Daoy (cell line): ENCODE measurements around the gene GREM2. TPM values are rescaled to one million over a fixed set of nuclear protein-coding genes. Genes with fewer than 3 reads are reported as not detected.

ENCODE experiments used
- DNase-seq: peaks from one replicate; pipeline ENCODE4 v3.0.0-alpha.2; 2015; ENCODE audit warnings: low read depth
- total RNA-seq: library from RNA; depleted of rRNA; stranded (reverse); fragments of >200 nt; shearing (Covaris generic); gene quantifications from 2 replicates; pipeline ENCODE4 v1.2.3, GENCODE V29; 2014

The GREM2 gene
- total RNA-seq, 1 experiment from 2014 or later = not detected

DNA sequence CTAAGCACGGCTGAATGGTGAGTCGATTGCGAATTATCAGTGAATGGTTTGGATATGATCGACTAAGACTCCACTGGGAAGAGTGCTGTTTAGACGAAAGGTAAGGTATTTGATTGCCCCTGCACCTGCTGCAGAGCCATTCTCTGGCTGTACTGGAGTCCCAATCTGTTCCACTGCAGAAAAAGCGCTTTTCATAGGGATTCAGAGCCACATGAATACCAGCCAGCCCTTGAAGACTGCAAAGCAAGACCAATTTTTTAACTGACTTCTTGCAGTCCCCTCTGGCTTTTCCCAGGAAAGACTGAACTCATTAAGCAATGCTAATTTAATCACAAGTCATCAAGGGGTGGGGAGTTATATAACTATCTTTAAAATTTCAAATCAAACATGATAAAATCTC is 1.3 kb downstream of the GREM2 start:
- DNase-seq = no peak

DNA sequence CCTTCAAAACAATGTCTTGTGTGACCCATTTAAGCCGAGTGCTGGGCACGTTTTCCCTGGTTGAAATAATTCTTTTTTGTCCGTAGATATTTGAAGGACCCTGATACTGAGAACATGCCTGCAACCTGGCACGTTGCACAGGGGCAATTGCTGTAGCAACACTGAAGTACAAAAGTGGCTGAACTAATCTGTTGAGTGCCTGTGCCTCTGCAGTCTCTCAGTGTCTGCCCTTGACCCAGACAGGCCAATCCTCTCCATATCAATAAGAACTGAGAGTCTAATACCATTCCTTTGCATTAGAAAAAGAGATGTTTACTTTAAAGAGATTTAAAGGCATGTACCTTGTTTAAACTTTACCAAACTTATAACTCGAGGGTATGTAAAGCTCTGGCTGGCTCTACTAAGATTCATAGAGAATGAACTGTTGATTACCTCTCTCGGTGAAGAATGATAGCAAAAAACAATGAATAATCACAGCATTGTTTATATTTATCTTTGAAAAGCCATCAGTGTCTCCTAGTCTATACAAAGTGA is 2.4 kb downstream of the GREM2 start:
- no peak for DNase-seq

DNA sequence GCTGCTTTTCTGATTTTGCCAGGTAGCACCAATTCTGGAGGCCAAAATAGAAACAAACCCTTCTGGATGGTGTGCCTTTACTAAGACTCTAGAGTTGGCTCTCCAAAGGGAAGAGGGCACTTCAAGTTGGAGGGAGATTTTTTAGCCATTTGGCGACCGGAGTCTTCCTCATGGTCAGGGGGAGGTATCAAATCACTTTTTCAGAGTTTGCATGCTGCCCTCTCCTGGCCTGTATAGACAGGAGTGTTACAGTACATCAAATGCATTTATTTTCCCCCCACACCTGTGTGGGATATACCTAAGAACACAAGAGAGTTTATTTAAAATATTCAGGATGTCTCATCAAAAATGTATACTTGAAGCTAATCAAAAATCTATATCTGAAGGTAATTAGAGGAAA is 3.2 kb downstream of the GREM2 start:
- no peak for DNase-seq

DNA sequence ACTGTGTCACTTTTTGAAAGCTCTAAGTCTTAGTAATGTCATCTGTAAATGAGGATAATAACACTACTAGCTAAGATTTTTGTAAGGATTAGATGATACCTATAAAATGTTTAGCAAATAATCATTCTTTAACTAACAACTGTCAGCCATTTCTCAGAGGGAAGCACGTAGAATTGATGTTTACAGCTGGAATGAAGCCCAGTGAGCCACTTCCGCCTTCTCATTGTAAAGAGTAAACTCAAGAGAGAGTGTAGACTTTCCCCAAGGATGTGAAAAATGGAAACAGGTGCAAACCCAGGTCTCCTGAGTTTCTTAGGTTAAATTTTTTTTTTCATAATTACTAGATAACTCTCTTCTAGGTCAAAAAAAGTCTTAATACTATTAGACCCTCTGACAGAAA is 4.9 kb downstream of the GREM2 start:
- DNase-seq = no peak

DNA sequence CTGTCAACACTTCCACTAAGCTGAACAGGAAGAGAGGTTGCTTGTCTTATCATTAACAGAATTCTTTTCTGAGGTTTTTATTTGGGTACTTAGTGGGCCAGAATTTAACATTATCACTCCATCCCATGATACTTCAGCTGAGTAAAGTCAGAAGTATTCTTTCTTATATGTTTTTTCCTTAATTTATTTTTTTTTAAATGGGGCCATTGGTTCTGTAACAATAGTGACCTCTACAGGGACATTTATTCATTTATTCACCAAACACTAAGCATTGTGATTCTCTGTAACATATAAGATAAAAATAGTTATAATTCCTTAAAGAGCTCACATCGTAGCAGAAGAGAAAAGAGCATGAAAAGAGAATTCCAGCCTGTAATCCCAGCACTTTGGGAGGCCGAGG is 9.8 kb downstream of the GREM2 start:
- DNase-seq = no peak

DNA sequence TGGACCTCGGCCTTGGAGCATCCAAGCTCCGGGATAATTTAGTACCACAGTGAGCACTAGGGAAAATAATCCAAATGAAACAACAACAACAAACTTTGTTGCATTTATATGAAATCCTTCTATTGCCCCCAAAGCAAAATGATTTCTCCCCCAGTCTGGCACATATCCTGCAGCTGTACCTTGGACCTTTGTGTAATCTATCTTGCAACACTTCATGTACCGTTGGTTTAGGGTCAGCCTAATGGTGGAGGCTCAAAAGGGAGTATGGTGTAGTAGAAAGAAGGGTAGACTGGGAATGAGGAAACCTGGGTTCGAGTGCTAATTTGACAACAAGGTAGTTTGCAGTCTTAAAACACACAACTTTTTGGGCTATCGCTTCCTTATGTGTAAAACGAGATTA is 12.1 kb downstream of the GREM2 start:
- no peak for DNase-seq

DNA sequence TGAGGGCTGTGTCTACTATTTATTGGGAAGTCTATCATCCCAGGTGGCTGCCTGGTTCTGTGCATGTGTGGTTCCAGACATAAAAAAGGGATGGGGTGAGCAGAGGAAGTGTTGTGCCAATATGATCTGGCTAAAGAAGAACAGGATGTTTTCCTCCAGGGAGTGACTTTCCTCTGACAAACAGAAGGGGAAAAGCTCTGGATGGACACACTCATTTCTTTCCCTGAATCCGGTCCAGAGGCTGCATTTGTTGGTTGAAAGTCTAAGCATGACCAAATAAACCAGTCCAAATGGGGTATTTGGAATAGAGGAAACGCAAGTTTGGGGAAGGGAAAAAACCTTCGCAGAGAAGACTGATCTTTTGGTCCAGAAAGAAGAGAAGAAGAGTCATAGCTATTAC is 12.7 kb downstream of the GREM2 start:
- DNase-seq = no peak

DNA sequence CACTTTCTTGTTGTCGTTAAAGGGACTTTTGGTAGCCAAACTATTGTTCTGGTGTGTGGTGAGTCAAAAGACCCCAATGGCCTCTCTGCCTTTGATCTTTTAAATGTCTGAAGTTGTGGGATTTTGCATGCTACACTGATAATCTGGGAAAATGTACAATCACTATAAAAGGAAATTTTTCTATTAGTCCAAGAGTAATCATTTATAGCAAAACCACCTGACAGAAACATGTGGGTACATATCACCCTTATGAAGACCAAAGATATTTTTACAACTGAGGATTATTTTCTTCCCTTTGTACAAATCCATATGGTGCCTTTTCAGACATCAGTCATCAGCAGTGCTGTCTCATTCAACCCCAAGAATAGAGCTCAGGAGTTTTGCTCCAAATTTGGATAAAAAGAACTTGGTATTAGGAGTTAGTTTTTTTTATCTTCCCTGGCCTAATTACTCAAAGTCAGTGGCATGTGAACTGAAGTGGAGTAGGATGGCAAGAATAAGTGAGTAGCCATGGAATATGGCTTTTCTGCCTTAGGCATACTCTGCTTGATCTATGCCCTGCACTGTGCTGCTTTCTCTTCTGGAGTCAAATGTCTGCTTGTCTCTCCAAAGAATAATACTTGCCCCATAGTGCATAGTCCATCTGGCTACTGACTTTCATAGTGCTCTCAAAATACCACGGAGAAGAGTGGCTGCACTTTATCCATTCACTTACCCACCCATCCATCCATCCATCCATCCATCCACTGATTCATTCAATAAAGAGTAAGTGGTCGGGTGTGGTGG is 13.5 kb downstream of the GREM2 start:
- DNase-seq = no peak

DNA sequence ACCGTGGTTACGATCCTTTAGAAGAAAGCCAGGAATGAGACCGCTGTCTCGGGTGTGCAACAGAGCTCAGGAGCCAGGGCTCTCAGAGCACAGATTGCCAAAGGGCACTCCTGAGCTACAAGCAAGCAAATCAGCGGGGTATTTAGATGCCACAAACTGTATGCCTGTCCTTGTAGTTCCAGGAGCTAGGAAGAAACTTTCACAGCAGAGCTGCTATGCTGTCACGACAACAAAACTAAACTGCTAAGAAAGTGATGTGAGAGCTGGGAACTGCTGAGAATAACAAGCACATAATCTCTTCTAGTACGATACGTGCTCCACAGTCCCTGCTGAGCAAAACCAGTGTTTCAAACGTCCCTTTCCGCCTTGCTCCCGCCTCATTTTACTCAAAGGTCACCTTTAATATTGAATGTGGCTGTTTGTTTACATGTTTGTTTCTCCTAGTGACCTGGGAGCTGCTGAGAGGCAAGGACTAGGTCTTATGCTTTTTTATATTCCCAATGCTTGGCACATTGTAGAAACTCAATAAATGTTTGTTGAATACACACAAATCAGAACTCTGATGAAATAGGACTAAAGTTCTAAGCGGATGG is 14.7 kb downstream of the GREM2 start:
- no peak for DNase-seq

DNA sequence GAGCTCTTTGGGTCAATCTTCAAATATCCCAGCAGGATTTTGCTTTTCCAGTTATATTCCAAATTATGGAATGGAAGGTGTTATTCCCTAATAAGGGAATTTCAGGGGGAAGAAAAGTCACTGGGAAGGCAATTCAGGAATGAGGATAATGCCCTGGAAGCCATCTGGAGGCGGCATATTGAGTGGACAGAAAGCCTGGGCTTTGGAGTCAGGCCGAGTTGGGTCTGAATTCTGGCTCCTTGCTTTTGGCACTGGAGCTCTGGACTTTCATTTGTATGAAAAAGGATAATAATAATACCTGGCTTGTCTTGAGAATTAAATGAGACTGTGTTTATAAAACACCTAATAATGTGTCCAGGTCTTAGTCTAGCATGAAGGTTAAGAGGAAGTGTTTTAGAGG is 16.5 kb downstream of the GREM2 start:
- no peak for DNase-seq

DNA sequence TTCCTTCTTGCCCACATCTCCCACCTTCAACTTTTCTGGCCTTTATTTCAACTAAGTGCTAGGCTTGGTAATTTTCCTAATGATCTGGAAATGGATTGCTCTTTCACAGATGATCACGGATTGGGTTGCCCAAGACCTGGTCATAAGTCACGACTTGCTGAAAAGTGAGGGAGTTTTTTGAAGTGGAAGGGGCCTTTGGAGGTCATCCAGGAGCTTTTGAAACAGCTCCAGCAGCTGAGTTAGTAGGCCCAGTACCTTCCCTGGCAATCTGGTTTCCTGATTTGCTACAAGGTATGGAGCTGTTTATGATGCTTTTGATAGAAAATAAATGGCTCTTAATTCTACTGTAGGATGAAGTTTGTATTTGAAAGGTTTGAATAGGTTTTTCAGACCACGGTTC is 20.4 kb downstream of the GREM2 start:
- DNase-seq = no peak

DNA sequence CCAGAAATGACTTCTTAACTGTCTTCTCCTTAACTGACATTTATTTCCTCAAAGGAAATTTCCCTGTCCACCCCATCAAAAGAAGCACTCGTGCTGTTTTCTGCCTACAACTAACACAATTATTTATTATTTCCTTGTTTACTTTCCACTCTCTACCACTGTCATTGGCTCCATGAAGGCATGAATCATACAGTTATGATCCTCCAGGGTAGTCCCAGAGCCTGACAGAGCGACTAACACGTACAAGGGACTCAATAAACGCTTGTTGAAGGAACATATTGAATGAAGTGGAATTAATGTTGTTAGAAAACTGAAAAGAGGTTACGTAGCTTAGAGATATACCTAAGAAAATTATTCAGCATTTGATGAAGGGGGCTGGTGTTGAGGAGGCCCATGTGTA is 20.9 kb downstream of the GREM2 start:
- DNase-seq = no peak

DNA sequence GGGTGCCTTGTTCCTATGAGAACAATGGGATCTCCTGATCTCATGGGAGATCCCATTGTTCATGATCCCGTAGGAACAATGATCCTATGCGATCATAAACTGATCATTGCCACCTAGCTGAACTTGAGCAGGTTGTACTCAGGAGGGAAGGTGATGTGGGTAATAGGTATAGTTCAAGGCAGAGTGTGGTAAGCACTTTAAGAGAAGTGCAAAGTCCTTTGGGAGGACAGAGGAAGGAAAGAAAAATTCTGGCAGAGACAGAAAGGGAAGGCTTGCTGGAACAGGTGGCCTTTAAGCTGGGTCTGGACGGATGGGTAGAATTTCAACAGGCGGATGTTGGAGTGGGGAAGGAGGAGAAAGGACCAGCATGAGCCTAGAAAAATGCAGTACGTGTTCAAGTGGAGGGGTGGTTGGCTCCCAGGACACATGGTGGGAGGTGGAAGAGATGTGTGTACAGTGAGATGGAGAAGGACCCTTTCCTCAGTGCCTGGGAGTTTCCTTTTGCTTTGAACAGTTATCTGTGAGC is 22.3 kb downstream of the GREM2 start:
- no peak for DNase-seq

DNA sequence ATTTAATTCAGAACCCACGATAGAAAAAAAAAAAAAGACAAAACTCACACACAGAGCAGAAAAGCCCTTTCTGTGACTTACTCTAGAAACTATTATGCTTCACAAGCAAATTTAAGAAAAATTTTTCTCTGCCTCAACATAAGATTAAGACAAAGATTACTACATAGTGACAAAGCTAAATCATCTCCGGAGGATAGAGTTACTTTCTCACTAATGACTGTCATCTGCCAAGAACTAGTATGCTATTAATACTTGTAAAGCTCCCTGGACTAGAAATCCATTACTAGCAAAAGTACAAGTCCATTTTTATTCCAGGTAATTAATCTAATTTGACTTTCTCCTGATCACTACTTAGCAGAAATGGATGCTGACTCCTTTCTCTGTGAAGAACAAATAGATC is 25.9 kb downstream of the GREM2 start:
- DNase-seq = no peak

DNA sequence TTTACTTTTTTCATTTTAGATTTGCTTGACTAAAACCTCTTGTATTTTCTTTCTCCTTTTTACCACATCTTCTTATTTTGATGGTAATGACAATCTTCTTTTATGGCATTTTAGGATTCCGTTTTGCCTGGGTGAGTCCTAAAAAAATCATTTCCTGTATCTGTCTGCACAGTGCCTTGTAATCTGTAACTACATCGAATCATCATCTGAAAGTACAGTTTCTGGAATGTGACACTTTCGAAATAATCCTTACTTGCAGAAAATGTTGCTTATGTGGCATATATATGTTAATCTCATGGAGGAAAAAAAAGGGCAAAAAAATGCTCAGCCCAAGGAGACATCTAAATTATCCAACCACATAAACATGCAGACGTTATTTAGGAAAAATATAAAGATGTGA is 29.0 kb downstream of the GREM2 start:
- no peak for DNase-seq

DNA sequence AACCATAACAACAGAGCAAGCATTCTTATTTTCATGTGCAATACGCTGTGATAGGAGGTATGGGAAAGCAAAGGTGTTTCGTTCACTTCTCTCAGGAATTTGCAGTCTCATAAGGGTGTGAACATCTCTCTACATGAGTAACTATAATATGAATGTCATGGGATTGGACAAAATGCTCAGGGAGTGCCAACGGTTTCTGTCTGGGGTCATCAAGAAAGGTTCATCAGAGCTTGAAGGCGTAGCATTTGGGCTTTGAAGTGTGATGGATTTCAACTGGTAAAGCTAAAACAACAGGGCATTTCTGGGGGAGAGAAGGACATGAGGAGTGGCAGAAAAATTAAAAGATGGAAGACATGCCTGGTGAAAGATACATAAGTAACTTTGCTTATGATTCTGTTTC is 32.4 kb downstream of the GREM2 start:
- DNase-seq = no peak

DNA sequence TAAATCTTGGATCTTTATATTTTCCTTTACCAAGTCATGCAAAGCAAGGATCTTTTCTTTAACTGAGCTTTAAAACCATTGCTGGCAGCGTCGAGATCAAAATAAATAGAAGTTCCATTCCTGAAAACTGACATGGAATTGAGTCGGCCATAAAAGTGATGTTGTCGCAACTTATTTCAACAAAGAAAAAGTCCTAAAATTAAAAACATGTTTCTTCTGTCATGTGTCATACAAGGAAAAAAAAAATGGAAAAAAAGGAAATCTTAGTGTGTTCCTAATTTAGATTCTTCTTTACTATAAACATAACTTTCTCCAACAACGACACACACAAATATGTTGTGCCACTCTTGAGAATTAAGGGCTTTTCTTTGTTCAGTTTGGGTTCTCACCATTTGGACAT is 34.9 kb downstream of the GREM2 start:
- no peak for DNase-seq

DNA sequence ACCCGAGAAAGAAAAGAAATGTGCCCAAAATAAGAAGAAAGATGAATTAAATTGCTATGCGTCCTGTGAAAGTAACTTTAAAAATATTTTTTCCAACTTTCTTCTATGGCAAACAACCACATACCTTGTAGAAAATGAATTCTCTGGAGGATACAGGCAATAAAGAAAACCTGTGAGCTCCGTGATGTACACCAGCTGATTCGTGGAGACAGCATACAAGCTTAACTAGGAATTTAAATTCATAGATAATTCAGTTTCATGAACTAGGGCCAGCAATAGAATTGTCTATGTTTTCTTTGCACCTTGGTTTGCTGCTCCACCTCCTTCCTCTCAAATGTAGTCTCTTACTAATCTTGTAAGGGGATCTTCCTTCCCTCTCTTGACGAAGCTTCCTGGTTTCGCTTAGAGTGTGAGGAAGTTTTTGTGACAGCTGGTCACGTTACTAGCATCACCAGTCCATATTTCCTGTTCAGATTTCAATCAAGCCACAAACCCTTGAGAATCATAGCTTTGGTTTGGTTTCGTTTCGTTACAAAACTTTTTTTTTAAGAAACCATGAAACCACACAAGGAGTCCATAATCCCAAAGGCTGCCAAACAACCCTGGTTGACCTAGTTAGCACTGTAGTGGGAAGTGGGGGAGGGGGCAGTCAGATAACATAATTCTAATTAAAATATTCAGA is 35.8 kb downstream of the GREM2 start:
- DNase-seq = peak; percentile 69

DNA sequence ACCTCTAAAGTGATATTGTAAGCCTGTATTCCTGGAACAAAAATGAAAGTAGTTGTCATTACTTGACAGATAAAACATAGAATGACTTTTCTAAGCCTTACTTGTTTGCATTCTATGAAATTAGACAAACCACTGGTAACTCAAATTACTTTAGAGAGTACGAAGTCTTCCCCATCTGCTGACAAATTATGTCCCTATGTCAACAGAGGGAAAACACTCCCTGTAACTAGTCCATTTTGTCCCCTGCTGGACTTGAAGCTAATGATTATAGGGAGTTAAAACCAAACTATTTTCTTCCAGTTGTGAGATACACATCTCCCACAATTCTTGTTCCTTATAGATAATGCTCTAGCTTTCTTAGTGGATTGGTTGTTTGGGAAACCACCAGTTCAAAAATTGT is 39.6 kb downstream of the GREM2 start:
- DNase-seq = no peak

DNA sequence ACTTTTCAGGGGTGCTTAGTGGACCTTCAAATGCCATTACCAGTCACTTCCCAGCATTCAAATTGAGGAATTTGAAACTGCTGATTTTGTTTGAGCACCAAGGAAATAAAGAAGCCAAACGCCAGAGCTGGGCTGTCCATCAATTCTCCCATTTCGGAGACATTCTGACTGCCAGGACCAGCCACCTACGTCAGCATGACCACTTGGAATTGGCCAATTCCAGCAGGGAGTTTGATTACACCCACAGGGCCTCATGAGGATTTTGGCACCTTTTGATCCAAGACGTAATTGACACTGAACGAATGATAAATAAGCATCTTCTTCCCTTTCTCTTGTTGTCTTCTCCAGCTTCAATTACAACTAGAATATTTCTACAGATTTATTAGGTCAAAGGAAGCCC is 40.2 kb downstream of the GREM2 start:
- DNase-seq = no peak

DNA sequence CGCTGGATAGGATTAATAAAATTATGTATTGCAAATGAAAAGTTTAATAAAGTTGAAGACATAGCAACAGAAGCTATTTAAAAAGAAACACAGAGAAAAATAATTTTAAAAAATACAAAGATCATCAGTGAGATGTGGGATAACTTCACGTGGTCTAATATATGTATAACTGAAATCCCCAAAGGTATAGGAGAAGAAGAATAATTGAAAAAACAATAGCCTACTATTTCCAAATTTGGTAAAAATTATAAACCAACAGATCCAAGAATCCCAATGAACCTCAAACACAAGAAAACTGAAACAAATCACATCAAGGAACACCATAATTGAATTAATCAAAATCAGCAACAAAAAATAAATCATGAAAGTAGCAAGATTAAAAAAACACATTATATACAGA is 44.9 kb downstream of the GREM2 start:
- no peak for DNase-seq

DNA sequence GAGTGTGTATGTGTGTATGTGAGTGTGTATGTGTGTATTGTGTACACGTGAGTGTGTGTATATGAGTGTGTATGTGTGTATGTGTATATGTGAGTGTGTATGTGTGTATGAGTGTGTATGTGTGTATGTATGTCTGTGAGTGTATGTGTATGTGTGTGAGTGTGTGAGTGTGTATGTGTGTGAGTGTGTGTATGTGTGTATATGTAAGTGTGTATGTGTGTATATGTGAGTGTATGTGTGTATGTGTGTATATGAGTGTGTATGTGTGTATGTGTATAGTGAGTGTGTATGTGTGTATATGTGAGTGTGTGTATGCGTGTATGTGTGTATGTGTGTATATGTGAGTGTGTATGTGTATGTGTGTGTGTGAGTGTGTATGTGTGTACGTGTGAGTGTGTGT is 49.2 kb downstream of the GREM2 start:
- DNase-seq = no peak

DNA sequence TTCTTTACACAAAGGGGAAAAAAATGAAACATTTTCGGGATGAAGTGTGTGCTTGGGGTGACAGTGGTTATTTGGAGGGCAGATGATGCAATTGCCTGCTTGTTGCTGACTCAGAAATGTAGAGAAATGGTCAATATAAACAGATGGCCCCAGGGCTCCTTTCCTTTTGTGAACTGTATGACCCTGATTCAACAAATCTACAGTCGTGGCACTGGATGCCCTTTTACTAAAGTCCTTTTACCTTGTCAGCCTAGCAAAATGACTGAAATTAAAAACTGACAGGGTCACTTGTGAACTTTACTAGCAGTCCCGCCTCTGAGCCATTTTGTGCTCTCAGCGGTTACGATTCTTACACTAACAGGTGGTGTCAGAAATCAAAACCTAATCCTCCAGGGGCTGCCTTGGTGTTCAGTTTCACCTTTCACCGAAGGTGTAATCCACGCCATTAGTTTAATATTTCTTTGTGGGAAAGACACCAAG is 49.8 kb downstream of the GREM2 start:
- no peak for DNase-seq
